ENCODE measurements around the gene OR10K2. TPM values are rescaled to one million over a fixed set of nuclear protein-coding genes. Genes with fewer than 3 reads are reported as not detected.

The OR10K2 gene
- total and polyA plus RNA-seq, 8 donors = not detected

DNA sequence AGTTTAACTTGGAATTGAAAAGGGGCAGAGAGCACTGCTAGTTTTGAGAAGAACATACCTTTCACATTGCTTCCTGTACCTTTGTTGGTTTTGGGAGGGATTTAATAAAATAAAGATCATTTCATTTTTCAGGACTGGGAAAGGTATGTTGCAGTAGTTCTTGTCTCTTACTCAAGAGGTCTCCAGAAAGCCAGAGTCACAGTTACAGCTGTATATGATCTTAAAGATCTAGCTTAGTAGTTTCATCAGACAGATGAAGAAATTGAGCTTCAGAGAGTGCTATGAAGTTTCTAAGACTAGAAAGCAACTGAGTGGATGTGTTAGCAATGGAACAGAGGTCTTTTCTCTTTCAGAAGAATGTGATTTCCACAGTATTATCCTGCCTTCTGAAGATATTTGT is 1.0 kb downstream of the OR10K2 start:
- no peak overlapping the region for H3K27ac ChIP-seq
- no peaks in the 10 kb centered on the region for H3K4me1 ChIP-seq
- intact Hi-C loops (cut with DNase I; ENCODE audit: low total_unique reads) = no loop called here
- H3K27me3 ChIP-seq = no peaks in the 10 kb centered on the region
- H3K36me3 ChIP-seq = no peaks in the 10 kb centered on the region
- no peak overlapping the region for H3K4me3 ChIP-seq
- peaks cover 0 to 16% (median 2%) of the 10 kb centered on the region in 4 donors for H3K9me3 ChIP-seq
- DNase-seq = no peak
- TF ChIP-seq POLR2AphosphoS5 (IDR thresholded peaks at IDR 0.05) = no peak
- TF ChIP-seq, protein P1, sequence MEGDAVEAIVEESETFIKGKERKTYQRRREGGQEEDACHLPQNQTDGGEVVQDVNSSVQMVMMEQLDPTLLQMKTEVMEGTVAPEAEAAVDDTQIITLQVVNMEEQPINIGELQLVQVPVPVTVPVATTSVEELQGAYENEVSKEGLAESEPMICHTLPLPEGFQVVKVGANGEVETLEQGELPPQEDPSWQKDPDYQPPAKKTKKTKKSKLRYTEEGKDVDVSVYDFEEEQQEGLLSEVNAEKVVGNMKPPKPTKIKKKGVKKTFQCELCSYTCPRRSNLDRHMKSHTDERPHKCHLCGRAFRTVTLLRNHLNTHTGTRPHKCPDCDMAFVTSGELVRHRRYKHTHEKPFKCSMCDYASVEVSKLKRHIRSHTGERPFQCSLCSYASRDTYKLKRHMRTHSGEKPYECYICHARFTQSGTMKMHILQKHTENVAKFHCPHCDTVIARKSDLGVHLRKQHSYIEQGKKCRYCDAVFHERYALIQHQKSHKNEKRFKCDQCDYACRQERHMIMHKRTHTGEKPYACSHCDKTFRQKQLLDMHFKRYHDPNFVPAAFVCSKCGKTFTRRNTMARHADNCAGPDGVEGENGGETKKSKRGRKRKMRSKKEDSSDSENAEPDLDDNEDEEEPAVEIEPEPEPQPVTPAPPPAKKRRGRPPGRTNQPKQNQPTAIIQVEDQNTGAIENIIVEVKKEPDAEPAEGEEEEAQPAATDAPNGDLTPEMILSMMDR (IDR thresholded peaks at IDR 0.05) = no peak
- no peak for TF ChIP-seq EP300 (IDR thresholded peaks at IDR 0.05)
- no peak for TF ChIP-seq POLR2A (IDR thresholded peaks at IDR 0.05)

DNA sequence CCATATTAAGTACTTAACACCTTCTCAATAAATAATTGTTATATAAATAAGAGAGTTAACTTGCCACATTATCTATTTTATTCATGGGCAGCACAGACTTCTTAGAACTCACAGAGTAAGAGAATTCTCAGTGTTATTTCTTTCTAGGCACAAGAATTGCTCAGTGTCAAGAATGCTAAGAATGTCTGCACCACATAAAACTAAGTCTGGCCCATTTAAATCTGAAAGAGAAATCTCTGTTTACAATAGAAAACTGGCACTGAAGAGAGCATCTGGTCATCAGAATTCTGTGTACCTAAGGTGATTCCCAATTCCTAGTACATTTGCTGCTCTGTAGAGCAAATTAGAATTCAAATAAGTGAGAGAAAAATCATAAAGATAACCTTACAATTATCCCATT is 3.8 kb downstream of the OR10K2 start:
- Histone ChIP-seq H3K4me3 (no peak overlapping the region), H3K9me3 (peaks cover 0 to 2% (median 0%) of the 10 kb centered on the region in 4 donors), H3K27me3 (no peaks in the 10 kb centered on the region), H3K36me3 (no peaks in the 10 kb centered on the region), H3K4me1 (no peaks in the 10 kb centered on the region), H3K27ac (no peak overlapping the region)
- TF ChIP-seq, protein P1 (IDR thresholded peaks at IDR 0.05) = no peak
- TF ChIP-seq POLR2A (IDR thresholded peaks at IDR 0.05) (no peak), EP300 (IDR thresholded peaks at IDR 0.05) (no peak), POLR2AphosphoS5 (IDR thresholded peaks at IDR 0.05) (no peak)
- intact Hi-C loops (cut with DNase I; ENCODE audit: low total_unique reads) = no loop called here
- no peak for DNase-seq

DNA sequence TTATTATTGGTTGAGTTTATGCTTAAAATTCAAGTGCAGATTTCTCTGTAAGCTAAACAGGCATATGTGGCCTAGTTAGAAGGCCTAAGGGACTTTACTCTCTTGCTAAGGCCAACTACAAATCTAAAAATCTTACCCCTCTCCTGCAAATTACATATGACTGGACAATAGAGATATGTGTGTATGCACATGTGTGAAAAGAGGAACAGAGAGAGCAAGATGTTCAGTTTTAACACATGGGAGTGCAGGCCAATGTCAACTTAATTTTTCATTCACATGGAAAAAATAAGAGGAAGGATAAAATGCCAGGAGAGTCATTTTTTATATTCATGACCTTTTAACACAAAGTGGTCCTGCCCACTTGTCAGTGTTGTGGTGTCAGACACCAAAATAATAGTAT is 8.5 kb downstream of the OR10K2 start:
- Histone ChIP-seq H3K9me3 (no peaks in the 10 kb centered on the region), H3K4me3 (no peak overlapping the region), H3K27me3 (no peaks in the 10 kb centered on the region), H3K36me3 (no peaks in the 10 kb centered on the region), H3K4me1 (no peaks in the 10 kb centered on the region), H3K27ac (no peak overlapping the region)
- intact Hi-C loops (cut with DNase I; ENCODE audit: low total_unique reads) = no loop called here
- no peak for TF ChIP-seq POLR2AphosphoS5 (IDR thresholded peaks at IDR 0.05)
- no peak for TF ChIP-seq EP300 (IDR thresholded peaks at IDR 0.05)
- TF ChIP-seq POLR2A (IDR thresholded peaks at IDR 0.05) = no peak
- TF ChIP-seq, protein P1 (IDR thresholded peaks at IDR 0.05) = no peak
- no peak for DNase-seq

DNA sequence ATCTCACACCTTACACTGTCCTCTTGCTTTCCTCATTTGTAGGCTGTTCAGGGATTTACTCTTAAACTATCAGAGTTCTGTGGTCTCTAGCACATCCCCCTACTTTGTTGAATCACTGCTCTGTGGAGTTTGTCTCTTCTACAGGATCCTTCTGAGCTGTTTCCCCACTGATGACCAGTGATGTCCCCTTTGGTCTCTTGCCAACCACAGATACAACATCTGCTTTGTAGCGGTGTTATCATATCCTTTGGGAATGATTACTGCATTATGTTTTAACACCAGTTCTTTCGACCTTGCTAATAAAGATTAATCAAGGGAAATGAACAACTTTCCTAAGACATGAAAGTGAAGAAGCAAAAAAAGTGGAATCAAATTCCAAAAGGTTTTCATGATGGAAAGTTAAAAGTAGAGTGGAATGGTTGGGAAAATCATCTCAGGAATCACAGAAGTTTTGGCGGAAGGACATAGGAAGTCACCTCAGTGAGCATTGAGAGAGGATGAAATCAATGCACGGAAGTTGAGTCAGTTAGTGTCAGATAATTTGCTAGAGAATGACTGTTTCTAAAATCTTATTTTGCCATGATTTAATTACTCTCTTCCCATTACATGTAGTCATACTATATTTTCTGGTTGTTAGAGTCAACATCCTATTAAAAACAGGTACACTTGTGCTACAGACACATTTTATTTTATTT is 11.2 kb downstream of the OR10K2 start:
- intact Hi-C loops (cut with DNase I; ENCODE audit: low total_unique reads) = no loop called here
- no peaks in the 10 kb centered on the region for H3K27me3 ChIP-seq
- H3K27ac ChIP-seq = no peak overlapping the region
- TF ChIP-seq, protein P1 (IDR thresholded peaks at IDR 0.05) = no peak
- TF ChIP-seq POLR2AphosphoS5 (IDR thresholded peaks at IDR 0.05) (no peak), EP300 (IDR thresholded peaks at IDR 0.05) (no peak), POLR2A (IDR thresholded peaks at IDR 0.05) (no peak)
- no peaks in the 10 kb centered on the region for H3K36me3 ChIP-seq
- 82 to 92% (median 87%) methylated on average over 4 of the region's 4 CpGs for WGBS, 5 donors
- no peaks in the 10 kb centered on the region for H3K9me3 ChIP-seq
- no peaks in the 10 kb centered on the region for H3K4me1 ChIP-seq
- H3K4me3 ChIP-seq = no peak overlapping the region
- DNase-seq = no peak
